CD4-positive, CD25-positive, alpha-beta regulatory T cell (primary cell): Measurements from ENCODE around the gene OMA1. TPM values are rescaled to one million over a fixed set of nuclear protein-coding genes. Genes with fewer than 3 reads are reported as not detected.
A peak's percentile ranks its signal among the peaks of the same experiment; 100 is the strongest.

Source experiments
- ATAC-seq, 2 donors: fragments of 150-1000 bp; cut with Tn5 transposase; one replicate each; pipeline ENCODE4 v1.10.0; 2021; ENCODE audit warnings: low read depth in 2 of 2, moderate number of reproducible peaks in 2 of 2, moderate library complexity in 1 of 2
- DNase-seq, 3 donors: peaks; one replicate each; pipeline versions ENCODE4 v3.0.0 to v3.0.0-alpha.2; 2012 to 2022; ENCODE audit warnings: mixed read lengths in 1 of 3
- H3K27ac ChIP-seq: one replicate; pipeline ENCODE4 v1.7.0; 2013; ENCODE audit warnings: mild to moderate bottlenecking, low read length; ENCODE audit not compliant: insufficient read depth, poor library complexity, severe bottlenecking
- H3K27me3 ChIP-seq: one replicate; pipeline ENCODE4 v1.7.0; 2013; ENCODE audit warnings: low read length; ENCODE audit not compliant: control insufficient read depth, insufficient read depth
- H3K36me3 ChIP-seq: one replicate; pipeline ENCODE4 v1.7.0; 2013; ENCODE audit warnings: mild to moderate bottlenecking, low read length, moderate library complexity; ENCODE audit not compliant: control insufficient read depth, insufficient read depth
- H3K4me1 ChIP-seq: 2 replicates; pipeline ENCODE4 v1.7.0; 2013; ENCODE audit warnings: mild to moderate bottlenecking, low read length; ENCODE audit not compliant: insufficient read depth, control insufficient read depth, poor library complexity, severe bottlenecking
- H3K4me3 ChIP-seq: one replicate; pipeline ENCODE4 v1.7.0; 2013; ENCODE audit warnings: low read depth, mild to moderate bottlenecking, low read length, moderate library complexity
- H3K9me3 ChIP-seq, 2 experiments: 1 replicate in 1 of 2; 2 replicates in 1 of 2; pipeline ENCODE4 v1.7.0; 2013; ENCODE audit warnings: low read length in 2 of 2, mild to moderate bottlenecking in 1 of 2, moderate library complexity in 1 of 2; ENCODE audit not compliant: control insufficient read depth in 2 of 2
- H3K27ac Mint-ChIP-seq, 3 donors: one replicate each; pipeline ENCODE4 v1.8.0; 2020 to 2022; ENCODE audit warnings: mild to moderate bottlenecking in 3 of 3, mixed read lengths in 3 of 3, moderate library complexity in 2 of 3
- H3K27me3 Mint-ChIP-seq: one replicate; pipeline ENCODE4 v1.8.0; 2022; ENCODE audit warnings: mild to moderate bottlenecking, mixed read lengths
- H3K36me3 Mint-ChIP-seq: one replicate; pipeline ENCODE4 v1.8.0; 2020; ENCODE audit warnings: mixed read lengths
- H3K4me1 Mint-ChIP-seq, 4 donors: one replicate each; pipeline ENCODE4 v1.8.0; 2020 to 2022; ENCODE audit warnings: mixed read lengths in 4 of 4, mild to moderate bottlenecking in 1 of 4
- H3K4me3 Mint-ChIP-seq, 4 donors: one replicate each; pipeline ENCODE4 v1.8.0; 2020 to 2022; ENCODE audit warnings: mild to moderate bottlenecking in 4 of 4, mixed read lengths in 4 of 4, moderate library complexity in 3 of 4
- H3K9me3 Mint-ChIP-seq, 7 donors: one replicate each; pipeline ENCODE4 v1.8.0; 2020 to 2022; ENCODE audit warnings: mixed read lengths in 7 of 7, mild to moderate bottlenecking in 3 of 7, moderate library complexity in 2 of 7
- polyA plus RNA-seq, 4 donors: library from polyadenylated mRNA; unstranded; fragments of 300-500 nt; fragmentation: Illumina TruSeq; gene quantifications; one replicate each; pipeline ENCODE4 v1.2.3, GENCODE V29; 2021
- total RNA-seq: library from RNA; stranded (reverse); gene quantifications from one replicate; pipeline ENCODE4 v1.2.3, GENCODE V29; 2022

Gene OMA1
- total and polyA plus RNA-seq, 5 donors from 2014 or later, result 27.1 to 42.9 (median 37.8) TPM

GRCh38 chr1:58481962-58482361 lies 64.6 kb downstream of the OMA1 start:
- Mint-ChIP-seq H3K36me3 (peaks cover 55% of the 10 kb centered on the region), H3K27me3 (no peaks in the 10 kb centered on the region), H3K4me1 (peaks cover 4 to 22% (median 12%) of the 10 kb centered on the region in 4 donors), H3K27ac (peak overlapping the region in 1 of 3 donors; percentile 1), H3K9me3 (peaks cover 0 to 4% (median 0%) of the 10 kb centered on the region in 7 donors), H3K4me3 (no peak overlapping the region)
- Histone ChIP-seq H3K36me3 (peaks cover 33% of the 10 kb centered on the region), H3K4me3 (no peak overlapping the region), H3K27me3 (no peaks in the 10 kb centered on the region), H3K4me1 (peaks cover under 1% of the 10 kb centered on the region), H3K27ac (no peak overlapping the region), H3K9me3 (no peaks in the 10 kb centered on the region)
- DNase-seq (no peak), ATAC-seq (no peak)

- peaks cover 46% of the 10 kb centered on the region for H3K36me3 Mint-ChIP-seq
- peak overlapping the region in 1 of 3 donors; percentile 11 for H3K27ac Mint-ChIP-seq
- no peaks in the 10 kb centered on the region for H3K27me3 ChIP-seq
- peaks cover 33% of the 10 kb centered on the region for H3K36me3 ChIP-seq
- H3K4me3 ChIP-seq, result no peak overlapping the region
- peaks cover 0 to 15% (median 10%) of the 10 kb centered on the region in 4 donors for H3K4me1 Mint-ChIP-seq
- H3K4me3 Mint-ChIP-seq, result no peak overlapping the region
- no peaks in the 10 kb centered on the region for H3K4me1 ChIP-seq
- H3K27me3 Mint-ChIP-seq, result no peaks in the 10 kb centered on the region
- DNase-seq (no peak), ATAC-seq (no peak)
- no peaks in the 10 kb centered on the region for H3K9me3 ChIP-seq
- H3K27ac ChIP-seq, result no peak overlapping the region
- H3K9me3 Mint-ChIP-seq, result peaks cover 0 to 4% (median 0%) of the 10 kb centered on the region in 7 donors
Measured at GRCh38 chr1:58480191-58480590, 66.3 kb downstream of the OMA1 start.

- Mint-ChIP-seq H3K4me1 (peaks cover 0 to 14% (median 2%) of the 10 kb centered on the region in 4 donors), H3K27ac (peak overlapping the region in 1 of 3 donors; percentile 13), H3K27me3 (no peaks in the 10 kb centered on the region), H3K9me3 (peaks cover 0 to 4% (median 0%) of the 10 kb centered on the region in 7 donors), H3K36me3 (peaks cover 35% of the 10 kb centered on the region), H3K4me3 (no peak overlapping the region)
- DNase-seq (no peak), ATAC-seq (no peak)
- Histone ChIP-seq H3K36me3 (peaks cover 19% of the 10 kb centered on the region), H3K4me3 (no peak overlapping the region), H3K27me3 (no peaks in the 10 kb centered on the region), H3K9me3 (no peaks in the 10 kb centered on the region), H3K4me1 (no peaks in the 10 kb centered on the region), H3K27ac (no peak overlapping the region)
Measured at GRCh38 chr1:58477390-58477789, 69.1 kb downstream of the OMA1 start.

DNA sequence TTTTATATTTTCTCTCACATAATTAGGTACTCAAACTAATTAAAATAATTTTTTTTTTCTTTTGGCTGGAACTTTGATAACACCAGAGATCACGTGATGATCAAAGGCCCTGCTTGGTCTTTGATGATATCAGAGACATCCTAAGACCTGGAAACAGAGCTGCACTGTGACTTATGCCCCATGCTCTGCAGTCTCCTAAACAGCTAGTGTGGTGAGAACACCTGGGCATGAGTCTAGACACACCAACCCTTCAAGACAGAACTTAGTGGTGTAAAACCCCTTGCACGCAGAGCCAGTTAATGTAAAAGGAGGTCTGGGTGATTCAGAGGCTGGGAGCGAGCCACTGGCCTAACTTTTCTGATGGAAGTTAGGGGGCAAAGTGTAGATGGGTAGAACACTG lies 70.3 kb downstream of the OMA1 start:
- Histone ChIP-seq H3K4me3 (no peak overlapping the region), H3K27ac (no peak overlapping the region), H3K4me1 (no peaks in the 10 kb centered on the region), H3K36me3 (peaks cover 13% of the 10 kb centered on the region), H3K27me3 (no peaks in the 10 kb centered on the region), H3K9me3 (no peaks in the 10 kb centered on the region)
- DNase-seq (no peak), ATAC-seq (no peak)
- peaks cover 27% of the 10 kb centered on the region for H3K36me3 Mint-ChIP-seq
- H3K4me3 Mint-ChIP-seq, result no peak overlapping the region
- H3K27me3 Mint-ChIP-seq, result no peaks in the 10 kb centered on the region
- peaks cover 0 to 14% (median 2%) of the 10 kb centered on the region in 4 donors for H3K4me1 Mint-ChIP-seq
- H3K9me3 Mint-ChIP-seq, result no peaks in the 10 kb centered on the region
- H3K27ac Mint-ChIP-seq, result peak overlapping the region in 1 of 3 donors; percentile 2

DNA sequence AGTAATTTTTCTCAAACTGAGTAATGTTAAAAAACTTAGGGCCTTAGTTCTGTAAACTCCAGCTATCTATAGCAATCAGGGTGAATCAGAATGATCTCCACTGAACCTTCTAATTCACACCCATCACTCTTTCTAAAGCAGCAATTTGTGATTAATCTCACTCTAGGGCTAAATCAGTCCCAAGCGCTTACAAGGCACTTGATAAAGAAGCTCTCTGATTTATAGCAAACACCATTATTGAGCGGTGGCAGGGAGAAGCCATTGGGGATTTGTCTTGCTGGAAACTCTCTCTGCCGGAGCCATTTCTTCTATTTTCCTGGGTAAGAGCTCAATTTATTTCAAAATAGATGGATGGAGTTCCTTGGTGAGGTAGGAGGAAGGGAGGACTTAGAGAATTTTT lies 77.0 kb downstream of the OMA1 start:
- Histone ChIP-seq H3K4me1 (no peaks in the 10 kb centered on the region), H3K9me3 (no peaks in the 10 kb centered on the region), H3K4me3 (no peak overlapping the region), H3K27ac (no peak overlapping the region), H3K27me3 (no peaks in the 10 kb centered on the region), H3K36me3 (peaks cover 3% of the 10 kb centered on the region)
- H3K27me3 Mint-ChIP-seq, result no peaks in the 10 kb centered on the region
- peaks cover 8% of the 10 kb centered on the region for H3K36me3 Mint-ChIP-seq
- DNase-seq (no peak), ATAC-seq (no peak)
- no peak overlapping the region for H3K27ac Mint-ChIP-seq
- no peak overlapping the region for H3K4me3 Mint-ChIP-seq
- no peaks in the 10 kb centered on the region for H3K9me3 Mint-ChIP-seq
- no peaks in the 10 kb centered on the region for H3K4me1 Mint-ChIP-seq

DNA sequence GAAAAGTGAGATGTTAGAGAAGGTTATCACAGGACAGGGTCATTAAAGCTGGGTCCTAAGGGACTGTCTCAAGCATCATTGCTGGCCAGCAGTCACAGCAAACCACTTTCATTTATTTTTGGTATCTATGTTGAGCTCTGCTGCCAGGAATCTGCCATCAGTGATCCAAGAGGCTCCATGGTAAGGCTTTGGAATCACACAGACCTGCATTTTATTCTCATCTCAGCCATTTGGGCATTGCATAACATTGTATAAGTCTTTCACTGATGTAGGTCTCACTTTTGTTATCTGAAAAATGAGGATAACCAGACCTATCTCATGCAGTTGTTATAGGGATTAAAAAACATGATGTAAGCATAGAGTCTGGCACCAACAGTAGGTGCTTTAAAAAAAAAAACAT lies 77.5 kb downstream of the OMA1 start:
- no peak overlapping the region for H3K4me3 Mint-ChIP-seq
- ATAC-seq (no peak), DNase-seq (no peak)
- Histone ChIP-seq H3K4me1 (no peaks in the 10 kb centered on the region), H3K27ac (no peak overlapping the region), H3K9me3 (no peaks in the 10 kb centered on the region), H3K4me3 (no peak overlapping the region), H3K27me3 (no peaks in the 10 kb centered on the region), H3K36me3 (peaks cover 3% of the 10 kb centered on the region)
- no peaks in the 10 kb centered on the region for H3K4me1 Mint-ChIP-seq
- H3K9me3 Mint-ChIP-seq, result no peaks in the 10 kb centered on the region
- no peaks in the 10 kb centered on the region for H3K27me3 Mint-ChIP-seq
- H3K27ac Mint-ChIP-seq, result no peak overlapping the region
- H3K36me3 Mint-ChIP-seq, result peaks cover 8% of the 10 kb centered on the region

- ATAC-seq (no peak), DNase-seq (no peak)
- H3K4me1 ChIP-seq, result no peaks in the 10 kb centered on the region
- H3K27me3 ChIP-seq, result no peaks in the 10 kb centered on the region
- H3K4me3 ChIP-seq, result no peak overlapping the region
- H3K27ac Mint-ChIP-seq, result no peak overlapping the region
- no peak overlapping the region for H3K4me3 Mint-ChIP-seq
- no peak overlapping the region for H3K27ac ChIP-seq
- no peaks in the 10 kb centered on the region for H3K9me3 ChIP-seq
- peaks cover 3% of the 10 kb centered on the region for H3K36me3 ChIP-seq
- no peaks in the 10 kb centered on the region for H3K9me3 Mint-ChIP-seq
- no peaks in the 10 kb centered on the region for H3K27me3 Mint-ChIP-seq
- no peaks in the 10 kb centered on the region for H3K4me1 Mint-ChIP-seq
- peaks cover 5% of the 10 kb centered on the region for H3K36me3 Mint-ChIP-seq
Measured at GRCh38 chr1:58468612-58469011, 77.9 kb downstream of the OMA1 start.

- DNase-seq, result no peak
- Histone ChIP-seq H3K27me3 (no peaks in the 10 kb centered on the region), H3K36me3 (no peaks in the 10 kb centered on the region), H3K4me3 (no peak overlapping the region), H3K27ac (no peak overlapping the region), H3K9me3 (no peaks in the 10 kb centered on the region), H3K4me1 (no peaks in the 10 kb centered on the region)
- ATAC-seq, result no peak
- no peak overlapping the region for H3K4me3 Mint-ChIP-seq
- H3K27ac Mint-ChIP-seq, result no peak overlapping the region
- no peaks in the 10 kb centered on the region for H3K27me3 Mint-ChIP-seq
- H3K9me3 Mint-ChIP-seq, result no peaks in the 10 kb centered on the region
- H3K4me1 Mint-ChIP-seq, result no peaks in the 10 kb centered on the region
- peaks cover 4% of the 10 kb centered on the region for H3K36me3 Mint-ChIP-seq
Measured at GRCh38 chr1:58466630-58467241, 79.8 kb downstream of the OMA1 start.
